Measurements from ENCODE around the gene MEP1B. TPM values are rescaled to one million over a fixed set of nuclear protein-coding genes. Genes with fewer than 3 reads are reported as not detected.
"Not testable (repeated sequence)": the region's sequence is repeated elsewhere in the genome, so short reads cannot be mapped to it uniquely, and the experiment has no call there.

MEP1B gene
- polyA plus RNA-seq, 2 donors: not detected

DNA sequence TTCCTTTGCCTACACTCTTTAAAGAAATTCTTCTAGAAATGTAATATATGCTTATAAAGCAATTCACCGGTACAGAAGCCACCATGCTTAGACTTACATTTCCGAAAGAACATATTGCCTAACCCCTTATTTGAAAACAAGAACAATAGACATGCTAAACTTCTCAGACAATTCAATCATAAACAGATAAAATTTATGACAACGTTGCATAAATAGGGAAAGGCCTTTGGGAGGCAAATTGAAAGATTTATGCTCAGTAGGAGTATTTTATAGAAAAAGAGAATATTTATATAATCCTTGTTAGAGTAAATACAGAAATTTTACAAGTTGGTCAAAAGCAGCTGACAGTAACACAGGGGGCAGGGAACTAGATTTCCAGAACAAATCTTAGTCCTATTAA lies 16.2 kb upstream of the MEP1B start:
- Histone ChIP-seq H3K4me1 (ENCODE audit: control insufficient read depth in 2 of 2, insufficient read depth in 2 of 2, low read length in 1 of 2) (no peaks in the 10 kb centered on the region), H3K9me3 (ENCODE audit: control insufficient read depth in 2 of 2, insufficient read depth in 1 of 2, low read depth in 1 of 2, low read length in 1 of 2) (no peaks in the 10 kb centered on the region), H3K27me3 (ENCODE audit: control insufficient read depth in 1 of 2, insufficient read depth in 2 of 2, low read length in 2 of 2) (no peaks in the 10 kb centered on the region), H3K27ac (ENCODE audit: low read depth in 2 of 2, low read length in 1 of 2) (no peak overlapping the region), H3K36me3 (ENCODE audit: control insufficient read depth in 2 of 2, insufficient read depth in 2 of 2, low read length in 1 of 2) (no peaks in the 10 kb centered on the region), H3K4me3 (ENCODE audit: low read depth in 1 of 2, low read length in 2 of 2) (no peak overlapping the region)
- WGBS, 2 donors: 80 to 87% methylated on average over 3 of the region's 3 CpGs

DNA sequence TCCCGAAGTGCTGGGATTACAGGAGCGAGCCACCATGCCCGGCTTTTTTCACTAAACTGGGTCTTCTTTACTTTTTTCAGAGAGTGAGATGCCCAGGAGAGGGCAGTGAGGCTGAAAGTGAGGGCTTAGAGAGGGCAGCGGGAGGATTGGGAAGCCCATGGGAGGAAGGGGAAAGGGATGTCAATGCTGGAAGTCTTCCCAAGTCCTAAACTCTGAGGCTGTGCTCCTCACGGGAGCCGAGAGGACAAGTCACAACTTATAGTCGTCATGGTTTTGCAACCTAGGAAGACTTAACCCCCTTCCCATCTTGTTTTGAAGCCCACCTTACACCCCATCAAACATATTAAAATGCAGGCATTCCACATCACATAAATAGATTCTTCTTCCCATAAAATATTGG lies 15.1 kb upstream of the MEP1B start:
- 81 to 84% methylated on average over 7 of the region's 7 CpGs for WGBS, 2 donors
- H3K9me3 ChIP-seq (ENCODE audit: control insufficient read depth in 2 of 2, insufficient read depth in 1 of 2, low read depth in 1 of 2, low read length in 1 of 2): no peaks in the 10 kb centered on the region

DNA sequence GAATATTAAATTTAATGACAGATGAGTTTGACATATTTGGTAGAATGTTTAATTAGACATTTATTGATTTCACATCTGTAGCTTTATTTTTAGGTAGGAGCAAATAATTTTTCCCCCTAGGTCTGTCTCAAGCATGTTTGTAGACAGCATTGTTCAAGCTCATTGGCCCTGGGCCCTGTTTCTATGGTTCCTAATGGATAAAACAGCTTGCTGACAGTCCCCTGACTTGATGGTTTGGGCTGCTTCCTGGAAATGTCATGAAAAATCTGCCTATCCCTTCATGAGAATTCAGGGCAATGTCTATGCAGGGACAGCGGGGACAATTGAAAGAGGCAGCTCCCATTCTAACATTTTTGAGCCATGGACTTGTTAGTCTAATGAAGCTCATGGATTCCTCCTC lies 14.6 kb upstream of the MEP1B start:
- H3K27ac ChIP-seq (ENCODE audit: low read depth in 2 of 2, low read length in 1 of 2): no peak overlapping the region
- WGBS, 2 donors: 84 to 94% methylated on average over 1 of the region's 1 CpG

More for the DNA sequence above, 15.1 kb upstream of the MEP1B start:
- H3K4me3 ChIP-seq (ENCODE audit: low read depth in 1 of 2, low read length in 2 of 2): no peak overlapping the region
- no peaks in the 10 kb centered on the region for H3K4me1 ChIP-seq (ENCODE audit: control insufficient read depth in 2 of 2, insufficient read depth in 2 of 2, low read length in 1 of 2)
- no peak overlapping the region for H3K27ac ChIP-seq (ENCODE audit: low read depth in 2 of 2, low read length in 1 of 2)
- H3K27me3 ChIP-seq (ENCODE audit: control insufficient read depth in 1 of 2, insufficient read depth in 2 of 2, low read length in 2 of 2): no peaks in the 10 kb centered on the region
- H3K36me3 ChIP-seq (ENCODE audit: control insufficient read depth in 2 of 2, insufficient read depth in 2 of 2, low read length in 1 of 2): no peaks in the 10 kb centered on the region

DNA sequence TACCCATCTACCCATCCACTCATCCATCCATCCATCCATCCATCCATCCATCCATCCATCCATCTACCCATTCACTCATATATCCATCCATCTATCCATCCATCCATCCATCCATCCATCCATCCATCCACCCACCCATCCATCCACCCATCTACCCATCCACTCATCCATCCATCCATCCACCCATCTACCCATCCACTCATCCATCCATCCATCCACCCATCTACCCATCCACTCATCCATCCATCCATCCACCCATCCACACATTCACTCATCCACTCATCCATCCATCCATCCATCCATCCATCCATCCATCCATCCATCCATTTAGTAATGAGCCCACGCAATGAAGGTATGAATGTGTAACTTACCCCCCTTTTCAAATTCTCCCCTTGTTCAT lies 13.1 kb upstream of the MEP1B start:
- 91 to 100% methylated on average over 1 of the region's 1 CpG for WGBS, 2 donors
- not testable (repeated sequence) for H3K9me3 ChIP-seq (ENCODE audit: control insufficient read depth in 2 of 2, insufficient read depth in 1 of 2, low read depth in 1 of 2, low read length in 1 of 2); H3K27ac ChIP-seq (ENCODE audit: low read depth in 2 of 2, low read length in 1 of 2); H3K36me3 ChIP-seq (ENCODE audit: control insufficient read depth in 2 of 2, insufficient read depth in 2 of 2, low read length in 1 of 2); H3K27me3 ChIP-seq (ENCODE audit: control insufficient read depth in 1 of 2, insufficient read depth in 2 of 2, low read length in 2 of 2); H3K4me1 ChIP-seq (ENCODE audit: control insufficient read depth in 2 of 2, insufficient read depth in 2 of 2, low read length in 1 of 2); H3K4me3 ChIP-seq (ENCODE audit: low read depth in 1 of 2, low read length in 2 of 2)

More for the DNA sequence above, 14.6 kb upstream of the MEP1B start:
- Histone ChIP-seq H3K9me3 (ENCODE audit: control insufficient read depth in 2 of 2, insufficient read depth in 1 of 2, low read depth in 1 of 2, low read length in 1 of 2) (no peaks in the 10 kb centered on the region), H3K4me1 (ENCODE audit: control insufficient read depth in 2 of 2, insufficient read depth in 2 of 2, low read length in 1 of 2) (no peaks in the 10 kb centered on the region), H3K4me3 (ENCODE audit: low read depth in 1 of 2, low read length in 2 of 2) (no peak overlapping the region), H3K36me3 (ENCODE audit: control insufficient read depth in 2 of 2, insufficient read depth in 2 of 2, low read length in 1 of 2) (no peaks in the 10 kb centered on the region), H3K27me3 (ENCODE audit: control insufficient read depth in 1 of 2, insufficient read depth in 2 of 2, low read length in 2 of 2) (no peaks in the 10 kb centered on the region)

DNA sequence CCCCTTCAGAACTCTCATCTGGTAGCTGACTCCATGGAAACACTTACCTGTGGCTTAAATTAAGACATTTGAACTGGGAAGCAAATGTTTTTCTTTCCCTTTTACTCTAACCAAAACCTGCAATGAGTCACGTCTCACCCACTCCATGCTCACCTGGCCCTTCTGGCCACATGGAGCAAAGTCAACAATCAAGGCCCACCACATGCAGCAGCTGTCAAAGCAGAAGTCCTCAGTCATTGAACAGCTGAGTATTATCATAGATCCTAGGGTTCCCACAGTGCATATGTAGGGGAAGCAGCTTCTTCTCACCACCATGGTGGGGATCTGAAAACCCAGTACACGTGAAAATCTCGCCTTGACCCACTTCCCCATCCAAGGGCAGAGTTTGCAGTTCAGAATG lies 12.3 kb upstream of the MEP1B start:
- no peaks in the 10 kb centered on the region for H3K9me3 ChIP-seq (ENCODE audit: control insufficient read depth in 2 of 2, insufficient read depth in 1 of 2, low read depth in 1 of 2, low read length in 1 of 2)
- no peaks in the 10 kb centered on the region for H3K36me3 ChIP-seq (ENCODE audit: control insufficient read depth in 2 of 2, insufficient read depth in 2 of 2, low read length in 1 of 2)
- no peaks in the 10 kb centered on the region for H3K27me3 ChIP-seq (ENCODE audit: control insufficient read depth in 1 of 2, insufficient read depth in 2 of 2, low read length in 2 of 2)
- H3K4me1 ChIP-seq (ENCODE audit: control insufficient read depth in 2 of 2, insufficient read depth in 2 of 2, low read length in 1 of 2): no peaks in the 10 kb centered on the region
- no peak overlapping the region for H3K4me3 ChIP-seq (ENCODE audit: low read depth in 1 of 2, low read length in 2 of 2)
- WGBS, 2 donors: 80 to 82% methylated on average over 3 of the region's 3 CpGs
- H3K27ac ChIP-seq (ENCODE audit: low read depth in 2 of 2, low read length in 1 of 2): no peak overlapping the region

DNA sequence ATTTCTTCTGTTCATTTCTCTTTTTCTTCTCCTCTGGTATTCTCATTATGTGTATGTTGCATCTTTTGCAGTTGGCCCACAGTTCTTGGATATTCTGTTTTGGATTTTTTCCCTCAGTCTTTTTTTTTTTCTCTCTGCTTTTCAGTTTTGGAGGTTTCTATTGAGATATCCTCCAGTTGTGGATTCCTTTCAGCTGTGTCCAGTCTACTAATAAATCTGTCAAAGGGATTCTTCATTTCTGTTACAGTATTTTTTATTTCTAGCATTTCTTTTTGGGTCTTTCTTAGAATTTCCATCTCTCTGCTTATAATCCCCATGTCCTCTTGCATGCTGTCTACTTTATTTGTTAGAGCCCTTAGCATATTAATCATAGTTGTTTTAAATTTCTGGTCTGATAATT lies 6.3 kb upstream of the MEP1B start:
- Histone ChIP-seq H3K27me3 (ENCODE audit: control insufficient read depth in 1 of 2, insufficient read depth in 2 of 2, low read length in 2 of 2) (no peaks in the 10 kb centered on the region), H3K27ac (ENCODE audit: low read depth in 2 of 2, low read length in 1 of 2) (no peak overlapping the region), H3K4me3 (ENCODE audit: low read depth in 1 of 2, low read length in 2 of 2) (no peak overlapping the region), H3K4me1 (ENCODE audit: control insufficient read depth in 2 of 2, insufficient read depth in 2 of 2, low read length in 1 of 2) (no peaks in the 10 kb centered on the region), H3K9me3 (ENCODE audit: control insufficient read depth in 2 of 2, insufficient read depth in 1 of 2, low read depth in 1 of 2, low read length in 1 of 2) (no peaks in the 10 kb centered on the region), H3K36me3 (ENCODE audit: control insufficient read depth in 2 of 2, insufficient read depth in 2 of 2, low read length in 1 of 2) (no peaks in the 10 kb centered on the region)

DNA sequence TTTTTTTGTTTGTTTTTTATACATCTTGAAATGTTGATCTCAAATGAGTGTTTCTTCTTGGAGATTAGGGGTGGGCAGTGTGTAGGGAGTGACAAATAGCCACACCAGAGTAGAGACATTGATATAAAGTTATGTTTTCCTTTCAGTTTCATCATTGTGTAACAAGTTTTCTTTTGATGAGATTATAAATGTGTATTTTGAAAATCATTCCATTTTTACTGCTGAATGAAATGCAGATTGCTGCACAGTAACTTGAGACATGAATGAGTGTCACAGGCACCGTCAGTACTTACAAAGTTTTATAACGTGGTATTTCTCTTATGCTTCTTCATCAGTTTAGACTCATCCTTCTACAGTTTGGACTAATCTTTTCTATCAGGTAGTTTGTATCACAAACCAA lies 370 bp downstream of the MEP1B start:
- no peaks in the 10 kb centered on the region for H3K9me3 ChIP-seq (ENCODE audit: control insufficient read depth in 2 of 2, insufficient read depth in 1 of 2, low read depth in 1 of 2, low read length in 1 of 2)
- H3K27me3 ChIP-seq (ENCODE audit: control insufficient read depth in 1 of 2, insufficient read depth in 2 of 2, low read length in 2 of 2): no peaks in the 10 kb centered on the region
- 64 to 71% methylated on average over 2 of the region's 2 CpGs for WGBS, 2 donors
- H3K4me1 ChIP-seq (ENCODE audit: control insufficient read depth in 2 of 2, insufficient read depth in 2 of 2, low read length in 1 of 2): no peaks in the 10 kb centered on the region
- H3K27ac ChIP-seq (ENCODE audit: low read depth in 2 of 2, low read length in 1 of 2): no peak overlapping the region
- no peak overlapping the region for H3K4me3 ChIP-seq (ENCODE audit: low read depth in 1 of 2, low read length in 2 of 2)
- no peaks in the 10 kb centered on the region for H3K36me3 ChIP-seq (ENCODE audit: control insufficient read depth in 2 of 2, insufficient read depth in 2 of 2, low read length in 1 of 2)

DNA sequence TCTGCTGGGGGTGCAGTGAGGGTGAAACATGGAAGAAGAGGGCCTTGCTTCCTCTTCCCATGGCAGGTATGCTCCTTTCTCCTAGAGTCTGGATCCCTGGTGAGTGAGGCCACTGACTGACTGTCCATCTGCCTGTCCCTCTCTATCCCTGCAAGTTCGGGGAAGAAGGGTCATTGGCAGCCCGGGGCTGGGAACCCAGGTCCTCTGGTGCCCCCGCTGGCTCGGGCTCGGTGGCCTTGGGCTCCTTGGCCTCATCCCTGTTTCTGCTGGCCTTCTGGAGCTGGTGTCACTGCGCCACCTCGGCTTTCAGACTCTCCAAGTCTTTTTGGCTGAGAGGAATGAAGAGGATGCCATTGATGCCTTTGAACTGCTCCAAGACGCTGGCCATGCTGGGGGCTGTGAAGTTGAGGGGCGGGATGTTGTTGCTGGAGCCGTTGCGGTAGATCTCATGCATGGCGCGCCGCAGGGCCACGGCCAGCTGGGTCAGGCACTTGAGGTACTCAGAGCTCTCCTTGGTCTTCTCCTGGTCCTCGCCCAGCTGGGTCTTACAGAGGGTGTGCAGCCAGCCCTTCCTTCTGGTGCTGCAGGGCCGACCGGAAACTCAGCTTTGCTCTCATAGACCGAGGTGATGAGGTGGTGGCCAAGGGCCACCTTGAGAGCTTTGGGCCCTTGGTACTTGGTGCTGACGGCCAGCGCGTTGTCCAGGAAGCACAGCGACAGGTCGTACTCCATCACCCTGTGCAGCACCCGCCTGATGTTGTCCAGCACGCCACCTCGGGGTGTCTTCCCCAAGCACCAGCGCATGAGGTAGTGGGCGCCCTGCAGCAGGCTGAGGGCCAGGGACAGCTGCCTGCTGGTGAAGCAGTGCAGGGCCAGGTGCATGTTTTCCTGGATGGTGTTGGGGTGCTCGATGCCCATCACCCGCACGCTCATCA lies 6.3 kb downstream of the MEP1B start:
- WGBS, 2 donors: 95 to 96% methylated on average over 32 of the region's 32 CpGs
- Histone ChIP-seq H3K4me1 (ENCODE audit: control insufficient read depth in 2 of 2, insufficient read depth in 2 of 2, low read length in 1 of 2) (no peaks in the 10 kb centered on the region), H3K36me3 (ENCODE audit: control insufficient read depth in 2 of 2, insufficient read depth in 2 of 2, low read length in 1 of 2) (no peaks in the 10 kb centered on the region), H3K27ac (ENCODE audit: low read depth in 2 of 2, low read length in 1 of 2) (no peak overlapping the region), H3K27me3 (ENCODE audit: control insufficient read depth in 1 of 2, insufficient read depth in 2 of 2, low read length in 2 of 2) (no peaks in the 10 kb centered on the region), H3K9me3 (ENCODE audit: control insufficient read depth in 2 of 2, insufficient read depth in 1 of 2, low read depth in 1 of 2, low read length in 1 of 2) (no peaks in the 10 kb centered on the region), H3K4me3 (ENCODE audit: low read depth in 1 of 2, low read length in 2 of 2) (no peak overlapping the region)

DNA sequence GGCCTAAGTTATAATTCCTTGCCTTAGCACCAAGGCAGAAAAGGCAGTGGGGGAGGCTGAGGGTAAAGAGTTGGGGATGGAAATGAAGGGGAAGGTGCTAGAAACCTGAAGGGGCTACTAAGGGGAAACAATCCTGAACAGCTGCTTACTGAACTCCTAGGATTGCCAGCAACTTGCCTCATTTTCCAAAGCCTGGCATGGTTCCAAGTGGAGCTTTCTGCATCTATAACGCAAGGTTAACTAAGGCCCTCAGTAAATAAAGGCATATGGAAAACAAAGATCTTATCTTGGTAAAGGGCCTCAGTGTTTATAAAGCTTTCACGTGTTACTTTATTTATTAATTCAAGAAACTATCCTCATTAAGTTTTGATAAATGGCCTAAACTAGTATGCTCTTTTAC lies 10.9 kb downstream of the MEP1B start:
- Histone ChIP-seq H3K4me1 (ENCODE audit: control insufficient read depth in 2 of 2, insufficient read depth in 2 of 2, low read length in 1 of 2) (no peaks in the 10 kb centered on the region), H3K27ac (ENCODE audit: low read depth in 2 of 2, low read length in 1 of 2) (no peak overlapping the region), H3K9me3 (ENCODE audit: control insufficient read depth in 2 of 2, insufficient read depth in 1 of 2, low read depth in 1 of 2, low read length in 1 of 2) (no peaks in the 10 kb centered on the region), H3K36me3 (ENCODE audit: control insufficient read depth in 2 of 2, insufficient read depth in 2 of 2, low read length in 1 of 2) (no peaks in the 10 kb centered on the region), H3K27me3 (ENCODE audit: control insufficient read depth in 1 of 2, insufficient read depth in 2 of 2, low read length in 2 of 2) (no peaks in the 10 kb centered on the region), H3K4me3 (ENCODE audit: low read depth in 1 of 2, low read length in 2 of 2) (no peak overlapping the region)
- WGBS, 2 donors: 47 to 54% methylated on average over 2 of the region's 2 CpGs
